ENCODE data around the gene XKR3.
"Not testable (repeated sequence)": the region's sequence is repeated elsewhere in the genome, so short reads cannot be mapped to it uniquely, and the experiment has no call there.

DNA sequence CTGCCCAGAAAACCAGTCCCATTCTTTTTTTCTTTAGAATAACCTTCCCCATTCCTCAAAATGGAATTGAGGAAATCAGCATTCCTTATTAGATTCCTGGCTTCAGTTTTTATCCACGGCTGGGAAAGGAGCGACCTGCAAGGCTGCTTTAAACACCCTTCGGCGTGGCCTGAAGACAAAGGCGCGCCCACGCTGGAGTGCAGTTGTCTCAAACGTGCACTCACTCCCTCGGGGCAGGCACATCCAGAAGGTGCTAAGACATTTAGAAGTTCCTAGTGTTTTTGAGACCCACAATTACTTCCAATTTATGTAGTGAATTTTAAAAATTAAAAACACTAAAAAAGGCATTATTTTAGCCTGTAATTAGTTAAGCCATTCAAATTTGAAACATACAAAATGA lies 31.6 kb upstream of the XKR3 start:
- not testable (repeated sequence) for TF ChIP-seq CTCF (IDR thresholded peaks at IDR 0.05); EZH2 (IDR thresholded peaks at IDR 0.05; ENCODE audit: borderline replicate concordance, insufficient read depth, low read depth, low read length, poor library complexity, severe bottlenecking)

All from B cell (primary cell).